NCI-H226 (cell line): Measurements from ENCODE around the gene PCDHGA1.
"Not testable (repeated sequence)": the region's sequence is repeated elsewhere in the genome, so short reads cannot be mapped to it uniquely, and the experiment has no call there.

Experiments used
- DNase-seq: peaks from one replicate; pipeline ENCODE4 v3.0.0-alpha.2; 2015

PCDHGA1 gene

DNA sequence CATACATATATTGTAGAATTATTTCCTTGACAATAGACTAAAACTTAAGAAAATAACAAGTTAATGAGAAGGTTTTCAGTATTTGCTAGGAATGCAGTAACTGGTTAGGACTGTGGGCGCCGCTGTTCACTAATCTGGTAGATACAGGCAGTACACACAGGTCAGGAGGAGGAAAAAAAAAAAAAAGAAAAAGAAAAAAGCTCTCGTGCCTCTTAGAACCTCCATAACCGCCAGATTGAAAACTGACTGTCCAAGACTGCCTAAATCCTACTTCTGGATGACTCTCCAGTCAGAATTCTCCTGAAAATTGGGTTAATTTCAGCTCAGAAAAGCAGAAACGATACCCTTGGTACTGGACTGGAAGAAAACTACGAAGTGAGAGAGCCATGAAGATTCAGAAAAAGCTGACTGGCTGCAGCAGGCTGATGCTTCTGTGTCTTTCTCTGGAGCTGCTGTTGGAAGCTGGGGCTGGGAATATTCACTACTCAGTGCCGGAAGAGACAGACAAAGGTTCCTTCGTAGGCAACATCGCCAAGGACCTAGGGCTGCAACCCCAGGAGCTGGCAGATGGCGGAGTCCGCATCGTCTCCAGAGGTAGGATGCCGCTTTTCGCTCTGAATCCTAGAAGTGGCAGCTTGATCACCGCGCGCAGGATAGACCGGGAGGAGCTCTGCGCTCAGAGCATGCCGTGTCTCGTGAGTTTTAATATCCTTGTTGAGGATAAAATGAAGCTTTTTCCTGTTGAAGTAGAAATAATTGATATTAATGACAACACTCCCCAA is at the start of gene PCDHGA1:
TSS of gene PCDHGA1 (plus strand) at position 216 of the 782 bp plus-strand sequence.
- DNase-seq: peak; percentile 13

DNA sequence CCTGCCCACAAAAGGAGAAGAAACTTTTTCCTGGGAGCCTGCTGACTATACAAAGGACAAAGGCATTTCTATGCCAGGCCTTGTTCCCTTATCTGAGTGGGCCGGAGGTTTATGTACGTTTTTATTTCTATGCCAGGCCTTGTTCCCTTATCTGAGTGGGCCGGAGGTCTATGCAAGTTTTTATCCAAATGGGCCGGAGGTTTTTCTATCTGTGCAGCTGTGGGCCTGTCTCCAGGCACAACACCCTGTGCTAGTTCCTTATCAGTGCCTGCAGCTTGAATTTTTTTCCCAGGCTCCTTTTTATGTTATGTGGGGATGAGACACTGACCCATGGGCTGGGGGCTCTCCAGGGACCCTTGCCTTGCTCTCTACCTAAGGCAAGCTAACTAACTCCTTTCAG is 31.9 kb upstream of the PCDHGA1 start:
- no peak for DNase-seq

DNA sequence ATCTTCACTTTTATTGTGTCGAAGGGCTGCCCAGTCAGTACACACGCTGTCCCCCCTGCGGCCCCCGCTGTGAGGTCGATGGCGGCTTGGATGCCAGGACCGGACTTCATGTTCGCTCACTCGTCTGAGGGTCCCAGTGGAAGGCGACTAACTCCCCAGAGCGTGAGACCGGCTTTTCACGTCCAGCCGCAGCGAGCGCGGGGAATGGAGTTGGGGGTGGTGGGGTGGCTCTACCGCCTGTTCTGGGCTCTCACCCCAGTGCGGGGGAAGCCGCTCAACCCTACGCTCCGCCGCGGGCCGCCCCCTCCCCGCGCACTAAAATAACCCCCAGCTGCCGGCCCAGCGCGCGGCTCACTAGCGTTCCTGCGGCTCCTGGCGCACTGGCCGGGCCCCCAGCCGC is 26.6 kb upstream of the PCDHGA1 start, which contains the start of gene SLC25A2:
TSS of gene SLC25A2 (minus strand) at position 294 of the 400 bp plus-strand sequence. CDS start at position 110, 184 bp downstream.
- DNase-seq: no peak

DNA sequence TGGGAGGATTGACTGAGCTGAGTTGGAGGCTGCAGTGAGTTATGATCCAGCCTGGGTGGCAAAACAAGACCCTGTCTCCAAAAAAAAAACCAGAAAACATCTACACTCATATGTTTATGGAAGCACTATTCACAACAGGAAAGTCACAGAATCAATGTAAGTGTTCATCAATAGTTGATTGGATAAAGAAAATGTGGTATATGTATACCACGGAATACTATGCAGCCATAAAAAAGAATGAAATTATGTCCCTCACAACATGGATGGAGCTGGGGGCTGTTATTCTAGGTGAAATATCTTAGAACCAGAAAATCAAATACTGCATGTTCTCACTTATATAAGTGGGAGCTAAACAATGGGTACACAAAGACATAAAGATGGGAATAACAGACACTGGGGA is 23.7 kb upstream of the PCDHGA1 start:
- DNase-seq: no peak

DNA sequence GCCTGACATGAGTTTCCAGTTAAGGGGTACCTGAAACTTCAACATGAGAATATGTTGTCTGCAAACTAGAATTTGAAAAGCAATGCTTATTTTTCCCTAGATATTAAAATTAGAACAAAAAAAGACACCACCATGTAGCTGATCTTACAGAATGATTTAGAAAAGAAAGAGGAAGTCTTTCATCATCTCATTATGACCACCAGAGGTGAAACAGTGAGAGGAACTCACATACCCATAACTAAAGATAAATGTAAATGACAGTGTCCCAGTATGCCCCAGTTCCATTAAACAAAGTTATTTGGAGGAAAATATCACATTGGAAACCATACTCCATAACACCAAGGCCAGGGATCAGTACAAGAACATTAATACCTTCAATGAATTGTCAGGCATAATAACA is 16.6 kb upstream of the PCDHGA1 start:
- DNase-seq: no peak

DNA sequence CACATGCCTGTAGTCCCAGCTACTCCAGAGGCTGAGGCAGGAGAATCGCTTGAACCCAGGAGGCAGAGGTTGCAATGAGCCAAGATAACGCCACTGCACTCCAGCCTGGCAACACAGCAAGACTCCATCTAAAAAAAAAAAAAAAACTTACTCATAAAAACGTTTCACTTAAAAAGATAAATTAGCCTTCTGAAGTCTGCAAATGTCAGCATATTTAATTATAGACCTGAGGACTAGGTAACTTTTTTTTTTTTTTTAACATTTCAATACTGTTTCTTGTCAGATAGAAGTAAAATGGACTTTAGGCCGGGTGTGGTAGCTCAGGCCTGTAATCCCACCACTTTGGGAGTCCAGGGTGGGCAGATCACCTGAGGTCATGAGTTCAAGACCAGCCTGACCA is 13.4 kb upstream of the PCDHGA1 start:
- not testable (repeated sequence) for DNase-seq

DNA sequence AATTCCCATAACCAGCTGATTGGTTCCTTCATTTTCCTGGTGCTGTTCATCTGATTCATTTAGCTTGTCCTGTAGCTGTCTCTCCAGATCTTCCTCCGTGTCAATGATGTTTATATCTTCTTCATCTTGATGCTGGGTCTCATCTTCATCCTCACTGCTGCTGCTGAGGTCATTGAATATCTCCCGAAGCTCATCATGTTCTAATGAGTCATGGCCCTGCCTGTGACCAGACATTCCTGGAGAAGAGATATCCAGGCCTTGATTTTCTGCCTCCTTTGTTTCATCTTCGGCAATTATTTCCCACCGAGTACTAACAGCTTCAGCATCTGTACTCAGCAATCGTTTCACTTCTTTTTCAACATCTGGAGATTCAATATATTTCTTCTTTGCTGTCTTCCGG is 11.1 kb upstream of the PCDHGA1 start:
- peak; percentile 53 for DNase-seq

DNA sequence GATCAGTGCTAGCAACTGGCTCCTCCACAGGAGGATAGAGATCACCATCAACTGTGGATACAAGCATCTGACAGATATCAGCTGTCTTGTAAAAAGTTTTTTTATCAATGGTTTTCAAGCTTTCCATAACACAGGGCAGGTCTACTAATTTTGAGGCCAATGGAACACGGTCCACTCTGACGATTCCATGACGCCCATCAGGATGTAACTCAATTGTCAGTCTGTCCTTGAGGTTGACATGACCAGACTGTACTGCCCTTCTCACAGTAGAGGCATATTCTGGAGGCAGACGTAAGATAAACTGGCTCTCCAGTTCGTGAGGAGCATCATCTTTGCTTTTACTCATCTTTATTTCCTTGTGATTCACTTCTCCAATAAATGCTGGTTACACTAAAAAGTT is 10.6 kb upstream of the PCDHGA1 start:
- DNase-seq: no peak

DNA sequence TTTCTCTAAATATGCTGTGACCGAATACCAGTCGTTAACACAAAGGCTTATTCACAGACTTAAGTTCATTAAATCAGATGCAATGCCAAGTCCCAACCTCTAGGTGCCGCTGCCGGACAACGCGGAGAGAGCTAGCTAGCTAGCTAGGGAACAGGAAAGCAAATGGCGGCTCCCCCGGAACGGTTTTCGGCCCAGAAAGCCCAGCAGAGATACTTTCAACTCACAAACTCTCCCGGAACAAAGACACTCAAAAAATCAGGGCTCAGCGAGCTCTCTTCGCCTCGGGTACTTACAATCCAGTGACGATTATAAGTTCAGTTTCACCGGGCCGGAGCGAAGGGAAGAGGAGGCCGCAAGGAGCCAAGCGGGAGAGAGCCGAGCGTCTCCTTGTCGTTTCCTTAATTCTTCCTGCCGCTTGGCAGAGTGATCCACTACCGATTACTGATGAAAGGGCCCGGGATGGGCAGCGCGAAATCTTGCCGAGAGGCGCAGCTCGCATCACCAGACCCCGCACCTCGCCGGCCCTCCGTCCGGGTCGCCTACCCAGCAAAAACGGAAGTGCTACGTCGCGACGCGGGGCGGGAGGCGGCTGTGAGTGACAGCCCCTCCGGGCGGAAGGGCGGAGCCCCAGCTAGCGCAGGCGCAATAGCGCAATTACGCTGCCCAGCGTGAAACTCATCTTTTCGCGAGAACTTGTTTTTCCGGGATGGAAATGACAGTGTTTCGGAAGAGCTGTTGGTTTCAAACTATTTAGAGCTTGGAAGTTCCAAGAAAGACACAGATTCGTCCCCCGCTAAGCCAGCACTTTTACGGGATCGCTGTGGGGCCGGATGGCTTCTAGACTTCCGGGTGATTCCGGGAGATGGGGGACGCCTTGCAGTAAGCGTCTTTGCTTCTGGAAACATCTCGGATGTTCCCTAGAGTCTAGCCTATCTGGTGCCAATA is 9.8 kb upstream of the PCDHGA1 start, which contains the start of gene TAF7:
TSS of gene TAF7 (minus strand) at position 560 of the 945 bp plus-strand sequence. CDS start 740 bp downstream, outside the sequence.
- DNase-seq: peak; percentile 85

DNA sequence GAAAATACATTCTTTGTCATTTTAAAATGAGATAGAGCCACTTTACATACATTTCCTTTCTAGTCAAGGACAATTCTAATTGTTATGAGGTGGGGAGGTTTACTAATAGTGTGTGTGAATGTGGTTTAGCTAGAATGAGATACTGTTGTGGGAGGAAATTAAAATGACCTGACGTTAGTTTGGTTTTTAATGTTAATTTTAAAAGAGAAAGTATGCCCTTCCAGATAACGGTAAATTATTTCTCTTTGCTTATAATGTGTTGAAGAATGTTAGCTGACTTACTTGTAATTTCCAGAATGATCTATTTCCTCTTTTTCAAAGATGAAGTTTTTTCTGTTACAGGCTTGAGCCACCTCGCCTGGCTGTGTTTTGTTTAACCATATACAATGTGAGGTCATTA is 8.1 kb upstream of the PCDHGA1 start:
- no peak for DNase-seq

DNA sequence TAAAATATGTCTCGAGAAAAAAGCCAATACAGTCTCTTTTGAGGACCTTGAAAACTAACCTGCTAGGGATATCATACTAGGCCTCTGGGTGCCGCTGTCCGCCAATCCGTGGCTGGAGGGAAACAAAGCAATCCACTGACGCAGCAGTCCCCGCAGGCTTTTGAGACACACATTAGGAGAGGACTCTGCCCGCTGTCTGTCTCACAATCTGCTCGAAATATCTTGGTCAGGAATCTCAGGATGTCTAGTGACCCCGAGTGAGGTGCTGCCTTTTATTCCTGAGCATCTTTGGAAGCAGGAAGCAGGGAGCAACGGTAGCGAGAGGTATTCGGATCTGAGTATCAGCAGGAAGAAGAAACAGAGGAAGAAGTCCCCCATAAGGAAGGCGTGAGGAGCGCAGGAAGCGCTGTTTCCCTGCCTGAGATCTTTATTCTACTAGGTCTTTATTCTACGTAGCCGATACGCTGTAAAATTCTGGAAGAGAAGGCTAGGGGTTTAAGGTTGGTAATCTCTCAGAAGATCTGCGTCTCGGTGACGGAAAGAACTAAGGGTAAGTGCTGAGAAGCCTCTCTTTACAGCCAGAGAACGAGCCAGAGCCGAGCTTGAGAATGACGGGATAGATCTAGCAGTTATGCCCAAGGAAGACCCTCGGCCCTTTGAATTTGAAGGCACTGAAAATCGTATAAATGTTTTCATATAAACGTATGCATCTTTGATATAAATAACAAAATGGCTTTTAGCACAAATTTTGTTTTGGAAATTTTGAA is 4.0 kb upstream of the PCDHGA1 start:
- no peak for DNase-seq

DNA sequence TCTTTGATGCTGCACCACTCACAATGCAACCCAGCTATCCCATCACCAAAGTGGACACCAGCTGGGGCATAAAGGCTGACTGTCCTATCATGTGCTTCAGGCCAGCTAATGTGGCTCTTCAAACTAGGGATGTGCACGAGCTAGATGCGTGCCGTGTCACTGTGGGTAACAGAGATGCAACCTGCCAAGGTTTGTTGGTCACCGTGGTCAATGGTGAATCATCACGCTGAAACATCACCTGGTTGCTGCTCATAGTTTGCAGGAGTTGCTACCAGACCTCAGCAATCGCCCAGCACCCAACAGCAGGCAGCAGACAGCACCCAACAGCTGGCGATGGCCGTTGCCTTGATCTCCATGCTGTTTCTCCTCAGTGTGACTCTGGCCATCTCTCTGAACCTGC is 2.1 kb upstream of the PCDHGA1 start:
- no peak for DNase-seq

DNA sequence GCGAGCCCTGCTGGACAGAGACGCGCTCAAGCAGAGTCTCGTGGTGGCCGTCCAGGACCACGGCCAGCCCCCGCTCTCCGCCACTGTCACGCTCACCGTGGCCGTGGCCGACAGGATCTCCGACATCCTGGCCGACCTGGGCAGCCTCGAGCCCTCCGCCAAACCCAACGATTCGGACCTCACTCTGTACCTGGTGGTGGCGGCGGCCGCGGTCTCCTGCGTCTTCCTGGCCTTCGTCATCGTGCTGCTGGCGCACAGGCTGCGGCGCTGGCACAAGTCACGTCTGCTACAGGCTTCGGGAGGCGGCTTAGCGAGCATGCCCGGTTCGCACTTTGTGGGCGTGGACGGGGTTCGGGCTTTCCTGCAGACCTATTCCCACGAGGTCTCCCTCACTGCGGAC is 2.3 kb downstream of the PCDHGA1 start:
- DNase-seq: not testable (repeated sequence)

DNA sequence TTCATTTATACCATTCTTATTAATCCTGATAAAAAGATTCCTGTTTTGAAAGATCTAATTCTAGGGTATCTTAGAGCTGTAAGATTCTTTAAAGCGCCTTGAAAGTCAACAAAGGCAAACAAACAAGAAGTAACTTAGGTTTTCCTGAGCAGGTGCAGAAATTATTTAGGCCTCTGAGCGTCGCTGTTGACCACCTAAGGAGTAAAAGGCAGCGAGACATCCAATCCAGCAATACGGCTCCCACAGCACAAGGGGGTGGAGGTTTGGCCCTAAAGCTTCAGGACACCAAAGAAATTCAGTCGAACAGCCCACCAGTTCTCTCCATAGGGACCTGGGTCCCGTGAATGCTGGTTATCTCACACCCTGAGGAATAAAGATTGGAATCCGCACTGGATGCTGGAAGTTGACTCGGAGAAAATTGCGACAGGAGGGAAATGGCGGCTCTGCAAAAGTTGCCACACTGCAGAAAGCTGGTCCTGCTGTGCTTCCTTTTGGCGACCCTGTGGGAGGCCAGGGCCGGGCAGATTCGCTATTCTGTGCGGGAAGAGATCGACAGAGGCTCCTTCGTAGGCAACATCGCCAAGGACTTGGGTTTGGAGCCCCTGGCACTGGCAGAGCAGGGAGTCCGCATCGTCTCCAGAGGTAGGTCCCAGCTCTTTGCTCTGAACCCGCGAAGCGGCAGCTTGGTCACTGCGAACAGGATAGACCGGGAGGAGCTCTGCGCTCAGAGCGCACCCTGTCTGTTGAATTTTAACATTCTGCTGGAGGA is 8.4 kb downstream of the PCDHGA1 start, which contains the start of gene PCDHGA2:
TSS of gene PCDHGA2 (plus strand) at position 223 of the 769 bp plus-strand sequence.
- peak; percentile 20 for DNase-seq

DNA sequence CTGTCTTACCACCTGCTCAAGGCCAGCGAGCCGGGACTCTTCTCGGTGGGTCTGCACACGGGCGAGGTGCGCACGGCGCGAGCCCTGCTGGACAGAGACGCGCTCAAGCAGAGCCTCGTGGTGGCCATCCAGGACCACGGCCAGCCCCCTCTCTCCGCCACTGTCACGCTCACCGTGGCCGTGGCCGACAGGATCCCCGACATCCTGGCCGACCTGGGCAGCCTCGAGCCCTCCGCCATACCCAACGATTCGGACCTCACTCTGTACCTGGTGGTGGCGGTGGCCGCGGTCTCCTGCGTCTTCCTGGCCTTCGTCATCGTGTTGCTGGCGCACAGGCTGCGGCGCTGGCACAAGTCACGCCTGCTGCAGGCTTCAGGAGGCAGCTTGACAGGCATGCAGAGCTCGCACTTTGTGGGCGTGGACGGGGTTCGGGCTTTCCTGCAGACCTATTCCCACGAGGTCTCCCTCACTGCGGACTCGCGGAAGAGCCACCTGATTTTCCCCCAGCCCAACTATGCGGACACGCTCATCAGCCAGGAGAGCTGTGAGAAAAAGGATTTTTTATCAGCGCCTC is 10.6 kb downstream of the PCDHGA1 start:
- DNase-seq: not testable (repeated sequence)

DNA sequence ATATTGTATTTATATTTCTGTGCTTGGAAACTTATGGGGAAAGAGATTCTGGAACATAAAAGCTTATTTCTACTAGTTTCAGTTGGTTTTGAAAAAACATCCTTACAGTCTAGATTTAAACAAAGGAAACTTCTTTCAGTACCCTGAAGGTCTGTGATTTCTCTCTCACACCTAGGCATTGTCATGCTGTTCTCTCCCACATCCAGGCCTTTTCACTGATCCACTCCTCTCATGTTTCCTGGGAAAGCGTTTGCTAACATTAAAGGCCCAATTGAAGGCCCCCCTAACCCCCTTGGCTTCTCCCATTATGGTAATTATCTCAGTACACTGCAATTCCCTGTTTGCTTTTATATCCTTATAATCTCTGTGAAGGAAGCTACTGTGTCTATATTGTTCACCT is 12.5 kb downstream of the PCDHGA1 start:
- no peak for DNase-seq

DNA sequence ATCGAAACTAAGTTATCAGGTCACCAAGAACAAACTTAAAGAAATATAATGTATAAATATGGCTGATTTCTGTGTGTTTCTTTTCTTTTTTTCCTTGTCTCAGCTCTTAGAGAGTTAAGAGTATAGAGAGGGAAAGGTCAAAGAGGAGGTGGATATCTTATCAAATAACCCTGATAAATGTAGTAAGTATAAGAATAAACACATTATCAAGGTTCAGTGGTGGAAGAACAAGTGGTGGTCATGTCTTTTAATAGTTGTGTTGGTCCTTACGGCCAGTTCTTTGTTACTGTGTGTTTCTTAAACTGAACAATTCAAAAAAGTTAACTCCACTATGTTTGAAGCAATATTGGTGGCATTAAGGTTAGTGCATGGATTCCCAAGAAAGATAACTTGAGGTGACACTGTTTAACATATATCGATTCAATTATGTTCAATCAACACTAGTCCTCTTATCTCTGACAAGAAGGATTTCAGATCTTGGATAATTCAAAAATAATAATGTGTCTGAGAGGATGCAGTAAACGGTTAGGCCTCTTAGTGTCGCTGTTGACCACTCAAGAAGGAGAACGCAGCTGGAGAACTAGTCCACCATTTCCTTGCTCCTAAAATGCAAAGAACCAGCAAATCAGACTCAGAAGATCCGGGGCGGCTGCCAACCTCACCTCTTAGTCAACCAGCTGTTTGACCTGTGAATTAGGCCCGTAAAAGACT is 13.1 kb downstream of the PCDHGA1 start, which contains the start of gene PCDHGA3:
TSS of gene PCDHGA3 (plus strand) at position 588 of the 711 bp plus-strand sequence. CDS start 205 bp downstream, outside the sequence.
- DNase-seq: no peak

DNA sequence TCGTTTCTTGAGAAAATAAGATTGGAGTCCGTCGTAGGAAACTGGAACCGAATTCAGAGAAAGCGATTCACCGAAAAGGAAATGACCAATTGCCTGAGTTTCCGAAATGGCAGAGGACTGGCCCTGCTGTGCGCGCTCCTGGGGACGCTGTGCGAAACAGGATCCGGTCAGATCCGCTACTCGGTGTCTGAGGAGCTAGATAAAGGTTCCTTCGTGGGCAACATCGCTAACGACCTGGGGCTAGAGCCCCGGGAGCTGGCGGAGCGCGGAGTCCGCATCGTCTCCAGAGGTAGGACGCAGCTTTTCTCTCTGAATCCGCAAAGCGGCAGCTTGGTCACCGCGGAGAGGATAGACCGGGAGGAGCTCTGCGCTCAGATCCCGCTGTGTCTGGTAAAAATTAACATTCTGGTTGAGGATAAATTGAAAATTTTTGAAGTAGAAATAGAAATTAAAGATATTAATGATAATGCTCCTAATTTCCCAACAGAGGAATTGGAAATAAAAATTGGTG is 13.7 kb downstream of the PCDHGA1 start:
- no peak for DNase-seq

DNA sequence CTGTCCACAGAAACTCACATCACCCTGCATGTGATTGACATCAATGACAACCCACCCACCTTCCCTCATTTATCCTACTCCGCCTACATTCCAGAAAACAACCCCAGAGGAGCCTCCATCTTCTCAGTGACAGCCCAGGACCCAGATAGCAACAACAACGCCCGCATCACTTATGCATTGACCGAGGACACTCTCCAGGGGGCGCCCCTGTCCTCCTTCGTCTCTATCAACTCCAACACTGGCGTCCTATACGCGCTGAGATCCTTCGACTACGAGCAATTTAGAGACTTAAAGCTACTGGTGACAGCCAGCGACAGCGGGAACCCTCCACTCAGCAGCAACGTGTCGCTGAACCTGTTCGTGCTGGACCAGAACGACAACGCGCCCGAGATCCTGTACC is 15.0 kb downstream of the PCDHGA1 start:
- DNase-seq: no peak

DNA sequence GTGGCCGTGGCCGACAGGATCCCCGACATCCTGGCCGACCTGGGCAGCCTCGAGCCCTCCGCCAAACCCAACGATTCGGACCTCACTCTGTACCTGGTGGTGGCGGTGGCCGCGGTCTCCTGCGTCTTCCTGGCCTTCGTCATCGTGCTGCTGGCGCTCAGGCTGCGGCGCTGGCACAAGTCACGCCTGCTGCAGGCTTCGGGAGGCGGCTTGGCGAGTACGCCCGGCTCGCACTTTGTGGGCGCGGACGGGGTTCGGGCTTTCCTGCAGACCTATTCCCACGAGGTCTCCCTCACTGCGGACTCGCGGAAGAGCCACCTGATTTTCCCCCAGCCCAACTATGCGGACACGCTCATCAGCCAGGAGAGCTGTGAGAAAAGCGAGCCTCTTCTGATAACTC is 15.7 kb downstream of the PCDHGA1 start:
- DNase-seq: not testable (repeated sequence)
